GM19468 (cell line): ENCODE data around the gene HECW1.
"Not testable (repeated sequence)": the region's sequence is repeated elsewhere in the genome, so short reads cannot be mapped to it uniquely, and the experiment has no call there.

Experiments
- ATAC-seq: cut with Tn5 transposase; IDR thresholded peaks from one replicate; pipeline ENCODE4 v1.9.1; 2021; ENCODE audit warnings: mild to moderate bottlenecking, moderate library complexity, moderate number of reproducible peaks; ENCODE audit not compliant: unreplicated experiment; ENCODE audit errors: extremely low read depth

HECW1 gene

DNA sequence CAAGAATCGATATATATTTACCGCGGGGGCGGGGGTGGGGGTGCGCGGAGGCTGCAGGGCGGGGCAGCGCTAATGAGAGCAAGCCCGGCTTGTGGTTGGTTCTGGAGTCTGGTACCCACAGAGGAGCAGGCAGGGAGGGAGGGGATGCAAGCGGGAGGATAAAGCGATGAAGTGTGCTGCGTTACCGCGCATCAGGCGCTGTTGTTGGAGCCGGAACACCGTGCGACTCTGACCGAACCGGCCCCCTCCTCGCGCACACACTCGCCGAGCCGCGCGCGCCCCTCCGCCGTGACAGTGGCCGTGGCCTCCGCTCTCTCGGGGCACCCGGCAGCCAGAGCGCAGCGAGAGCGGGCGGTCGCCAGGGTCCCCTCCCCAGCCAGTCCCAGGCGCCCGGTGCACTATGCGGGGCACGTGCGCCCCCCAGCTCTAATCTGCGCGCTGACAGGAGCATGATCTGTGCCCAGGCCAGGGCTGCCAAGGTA is at the start of gene HECW1:
HECW1 (plus strand) TSS at position 189 of the 482 bp plus-strand sequence. CDS start 131,259 bp downstream, outside the sequence.
- ATAC-seq, result no peak

- ATAC-seq, result no peak
Observed at GRCh38 chr7:43071604-43072003, 40.8 kb upstream of the HECW1 start.

DNA sequence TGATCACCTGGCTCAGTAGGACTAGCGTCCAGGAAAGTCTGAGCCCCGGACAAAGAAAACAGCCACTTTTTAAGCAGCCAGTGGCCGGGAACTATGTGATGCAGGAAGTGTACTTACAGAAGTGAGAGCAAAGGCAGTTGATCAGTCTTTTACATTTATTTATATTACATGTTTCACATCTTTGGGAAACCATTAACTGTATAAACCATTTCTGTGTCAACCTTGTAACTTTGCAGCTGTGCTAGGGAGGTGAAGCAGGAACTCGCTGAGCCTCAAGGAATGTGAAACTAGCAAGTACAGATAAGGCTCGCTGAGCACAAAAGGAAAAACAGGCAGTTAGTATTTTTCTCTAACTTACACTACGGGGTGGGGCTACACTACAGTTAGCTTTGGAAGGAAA is 39.9 kb upstream of the HECW1 start:
- peak; percentile 69 for ATAC-seq

DNA sequence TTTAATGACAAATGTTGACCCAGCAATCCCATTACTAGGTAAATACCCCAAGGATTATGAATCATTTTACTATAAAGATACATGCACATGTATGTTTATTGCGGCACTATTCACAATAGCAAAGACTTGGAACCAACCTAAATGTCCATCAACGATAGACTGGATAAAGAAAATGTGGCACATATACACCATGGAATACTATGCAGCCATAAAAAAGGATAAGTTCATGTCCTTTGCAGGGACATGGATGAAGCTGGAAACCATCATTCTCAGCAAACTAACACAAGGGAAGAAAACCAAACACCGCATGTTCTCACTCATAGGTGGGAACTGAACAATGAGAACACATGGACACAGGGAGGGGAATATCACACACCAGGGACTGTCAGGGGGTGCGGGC is 38.6 kb upstream of the HECW1 start:
- not testable (repeated sequence) for ATAC-seq

DNA sequence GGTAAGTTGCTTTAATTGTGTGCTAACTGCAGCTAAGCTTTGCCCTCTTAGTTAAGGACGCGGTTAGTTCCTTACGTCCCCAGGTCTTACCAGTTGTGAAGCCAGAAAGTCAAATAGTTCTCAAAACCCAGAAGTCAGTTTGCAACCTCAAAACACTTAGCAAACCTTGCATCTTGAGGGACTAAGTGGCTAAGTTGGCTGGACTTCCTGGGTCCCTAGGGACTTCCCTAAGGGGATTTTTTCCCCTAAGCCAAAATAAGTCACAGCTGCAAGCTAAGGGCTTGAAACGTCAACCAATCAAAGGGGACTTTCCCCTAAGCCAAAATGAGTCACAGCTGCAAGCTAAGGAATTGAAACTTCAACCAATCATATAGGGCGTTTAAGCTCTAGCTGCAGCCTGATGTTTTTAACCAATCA is 36.2 kb upstream of the HECW1 start:
- ATAC-seq, result no peak

- ATAC-seq, result no peak
Observed at GRCh38 chr7:43076606-43077005, 35.8 kb upstream of the HECW1 start.

DNA sequence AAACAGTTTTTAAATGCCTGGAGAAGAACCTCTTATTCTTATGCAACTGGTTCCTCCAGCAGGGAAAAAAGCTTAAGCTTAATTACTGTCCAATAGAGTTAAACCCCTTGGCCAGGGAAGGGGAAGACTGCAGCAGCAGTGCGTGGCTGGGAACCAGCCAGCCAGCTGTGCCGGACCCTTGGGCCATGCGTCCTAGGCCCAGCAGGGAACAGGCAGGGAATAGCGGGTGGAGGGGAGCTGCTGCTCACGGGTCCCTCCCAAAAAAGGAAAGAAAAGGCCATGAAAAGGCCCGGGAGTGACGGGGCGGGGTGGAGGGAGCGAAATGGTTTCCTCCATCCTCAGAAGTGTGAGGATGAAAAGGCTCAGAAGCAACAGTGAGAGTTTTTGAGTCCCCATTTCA is 35.2 kb upstream of the HECW1 start:
- no peak for ATAC-seq

- no peak for ATAC-seq
Observed at GRCh38 chr7:43077732-43078391, 34.6 kb upstream of the HECW1 start.

- no peak for ATAC-seq
Observed at GRCh38 chr7:43078794-43079193, 33.7 kb upstream of the HECW1 start.

- ATAC-seq, result no peak
Observed at GRCh38 chr7:43081603-43082002, 30.8 kb upstream of the HECW1 start.

DNA sequence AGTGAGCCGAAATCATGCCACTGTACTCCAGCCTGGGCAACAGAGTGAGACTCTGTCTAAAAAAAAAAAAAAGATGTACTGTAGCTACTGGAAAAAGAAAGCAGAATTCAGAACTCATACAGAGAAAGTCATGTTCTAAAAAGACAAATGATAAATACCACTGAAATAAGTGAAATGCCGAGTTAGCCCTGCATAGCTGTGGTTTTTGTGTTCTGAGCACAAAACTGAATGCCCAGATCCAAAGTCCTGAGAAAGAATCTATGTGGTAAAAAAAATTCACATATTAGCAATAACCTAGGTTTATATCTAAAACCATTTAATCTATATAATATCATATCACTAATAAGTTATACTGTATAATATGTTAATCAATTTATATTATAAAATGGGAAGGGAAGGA is 29.3 kb upstream of the HECW1 start:
- ATAC-seq, result no peak

DNA sequence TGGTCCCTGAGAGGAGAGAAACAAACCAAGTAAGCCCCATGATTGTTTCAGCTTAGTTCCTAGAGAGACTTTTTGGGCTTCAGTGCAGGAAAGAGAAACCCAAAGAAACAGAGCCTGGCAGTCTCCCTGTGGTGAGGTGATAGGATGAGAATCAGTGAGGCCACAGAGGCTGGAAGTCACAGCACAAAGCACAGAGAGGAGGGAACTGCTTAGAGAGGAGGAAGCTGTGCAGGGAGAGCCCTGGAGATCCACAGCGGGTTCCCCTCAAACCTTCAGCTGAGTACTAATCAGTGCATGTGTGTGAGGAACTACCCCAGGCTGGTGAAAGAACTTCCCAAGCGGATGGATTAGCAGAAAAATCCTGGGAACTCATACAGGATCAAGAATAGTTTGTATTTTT is 27.4 kb upstream of the HECW1 start:
- no peak for ATAC-seq

DNA sequence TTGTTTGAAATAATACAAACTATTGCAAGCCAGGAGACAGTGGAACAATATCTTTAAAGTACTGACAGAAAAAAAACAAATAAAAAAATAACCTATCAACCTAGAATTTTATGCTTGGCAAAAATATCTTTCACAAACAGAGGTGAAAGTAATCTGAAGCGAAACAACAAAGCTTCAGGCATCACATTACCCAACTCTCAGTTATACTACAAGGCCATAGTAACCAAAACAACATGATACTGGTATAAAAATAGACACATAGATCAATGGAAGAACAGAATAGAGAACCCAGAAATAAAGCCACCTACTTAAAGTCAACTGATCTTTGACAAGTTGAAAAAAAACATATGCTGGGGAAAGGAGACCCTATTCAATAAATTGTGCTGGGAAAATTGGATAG is 26.5 kb upstream of the HECW1 start:
- no peak for ATAC-seq

DNA sequence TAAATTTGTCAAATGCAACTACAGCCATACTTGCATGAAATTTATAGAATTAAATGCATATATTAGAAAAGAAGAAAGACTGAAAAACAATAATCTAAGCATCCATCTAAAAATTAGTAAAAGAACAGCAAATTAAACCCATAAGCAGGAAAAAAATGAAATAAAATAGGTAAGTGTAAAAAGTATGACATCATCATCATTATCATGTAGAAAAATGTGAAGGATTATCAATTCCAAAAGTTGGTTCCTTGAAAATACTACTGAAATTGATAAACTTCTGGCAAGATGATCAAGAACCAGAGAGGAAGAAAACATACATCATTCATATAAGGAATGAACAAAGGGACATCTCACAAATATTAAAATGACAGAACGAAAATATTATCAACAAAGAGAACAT is 19.6 kb upstream of the HECW1 start:
- ATAC-seq, result no peak

DNA sequence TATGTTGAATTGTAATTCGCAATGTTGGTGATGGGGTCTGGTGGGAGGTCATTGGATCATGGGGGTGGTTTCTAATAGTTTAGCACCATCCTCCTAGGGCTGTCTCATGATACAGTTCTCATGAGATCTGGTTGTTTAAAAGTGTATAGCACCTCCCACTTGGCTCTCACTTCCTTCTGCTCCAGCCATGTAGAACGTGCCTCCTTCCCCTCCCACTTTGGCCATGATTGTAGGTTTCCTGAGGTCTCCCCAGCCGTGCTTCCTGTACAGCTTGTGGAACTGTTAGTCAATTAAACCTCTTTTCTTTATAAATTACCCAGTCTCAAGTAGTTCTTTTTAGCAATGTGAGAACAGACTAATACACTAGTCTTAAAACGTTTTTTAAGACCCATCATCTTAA is 15.6 kb upstream of the HECW1 start:
- ATAC-seq, result no peak

DNA sequence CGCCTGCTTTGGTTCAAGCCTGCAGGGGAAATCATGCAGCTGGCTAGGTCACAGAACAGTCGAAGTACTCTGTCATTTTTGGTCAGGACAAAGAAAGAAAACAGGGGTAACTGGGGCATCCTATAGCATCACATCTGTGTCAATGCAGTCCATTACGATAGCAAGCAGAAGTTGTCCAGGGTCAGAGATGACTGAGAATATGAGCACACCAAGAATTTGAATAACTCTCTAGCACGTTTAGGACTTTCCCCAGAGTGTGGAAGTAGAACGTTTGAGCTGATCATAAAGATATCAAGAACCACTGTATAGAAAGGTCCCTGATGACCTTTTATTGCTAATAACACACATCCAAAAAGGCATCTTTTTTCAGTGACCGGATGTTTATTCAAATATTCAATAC is 12.7 kb upstream of the HECW1 start:
- ATAC-seq, result no peak

GRCh38 chr7:43104874-43105520 is 7.5 kb upstream of the HECW1 start:
- no peak for ATAC-seq

- no peak for ATAC-seq
Observed at GRCh38 chr7:43105521-43106120, 6.8 kb upstream of the HECW1 start.

GRCh38 chr7:43108255-43109011 is 4.0 kb upstream of the HECW1 start:
- ATAC-seq, result peak; percentile 95

GRCh38 chr7:43110791-43111535 is 1.5 kb upstream of the HECW1 start:
- no peak for ATAC-seq
